PC-9 (cell line): ENCODE data around the gene SLC7A5. TPM values are rescaled to one million over a fixed set of nuclear protein-coding genes. Genes with fewer than 3 reads are reported as not detected.
A peak's percentile ranks its signal among the peaks of the same experiment; 100 is the strongest.

Experiments used
- BruUV-seq: library from RNA; stranded (reverse); fragments of 400-500 nt; replicated peaks from 2 replicates; lab custom pipeline; 2021; lab: Mats Ljungman, UMichigan
- CTCF ChIA-PET: fragments of 300-600 bp; sonication (Branson Sonifier 250); formaldehyde crosslinking; loops from one replicate; lab custom pipeline; 2022; ENCODE audit warnings: antibody characterized with exemption; lab: Charles Lee
- POLR2A ChIA-PET: fragments of 300-600 bp; sonication (Branson Sonifier 250); formaldehyde crosslinking; loops from one replicate; lab custom pipeline; 2022; ENCODE audit warnings: antibody characterized with exemption; ENCODE audit not compliant: unreplicated experiment; lab: Charles Lee
- DNase-seq, 2 experiments: peaks; one replicate each; pipeline versions ENCODE4 v3.0.0 to v3.0.0-alpha.2; 2015 to 2022; ENCODE audit warnings: mixed read lengths in 1 of 2
- H2AFZ ChIP-seq: fragments of 200-600 bp; sonication (generic); 2 replicates; pipeline ENCODE4 v1.8.1; 2017; ENCODE audit warnings: antibody characterized with exemption
- H3F3A ChIP-seq: fragments of 200-600 bp; sonication (generic); 2 replicates; pipeline ENCODE4 v1.8.1; 2017; ENCODE audit warnings: antibody characterized with exemption, mild to moderate bottlenecking, low read depth; ENCODE audit not compliant: insufficient read depth
- H3K27ac ChIP-seq: fragments of 200-600 bp; sonication (generic); 2 replicates; pipeline ENCODE4 v1.6.1; 2016; ENCODE audit warnings: mixed run types
- H3K27me3 ChIP-seq: fragments of 200-600 bp; sonication (generic); 2 replicates; pipeline ENCODE4 v1.6.1; 2016; ENCODE audit warnings: low read depth, mixed run types; ENCODE audit not compliant: insufficient read depth
- H3K36me3 ChIP-seq: fragments of 200-600 bp; sonication (generic); 2 replicates; pipeline ENCODE4 v1.6.1; 2016; ENCODE audit warnings: low read depth, mixed run types
- H3K4me1 ChIP-seq: fragments of 200-600 bp; sonication (generic); replicated peaks from 2 replicates; pipeline ENCODE4 v1.6.1; 2016; ENCODE audit warnings: mixed run types; ENCODE audit not compliant: insufficient read depth
- H3K4me2 ChIP-seq: fragments of 200-600 bp; sonication (generic); 2 replicates; pipeline ENCODE4 v1.6.1; 2017; ENCODE audit warnings: mixed run types
- H3K4me3 ChIP-seq: fragments of 200-600 bp; sonication (generic); 2 replicates; pipeline ENCODE4 v1.6.1; 2016; ENCODE audit warnings: mixed run types
- H3K79me2 ChIP-seq: fragments of 200-600 bp; sonication (generic); 2 replicates; pipeline ENCODE4 v1.6.1; 2017; ENCODE audit warnings: low read depth, mixed run types
- H3K9me2 ChIP-seq: fragments of 200-600 bp; sonication (generic); 2 replicates; pipeline ENCODE4 v1.8.1; 2017; ENCODE audit warnings: mild to moderate bottlenecking; ENCODE audit not compliant: insufficient read depth
- H3K9me3 ChIP-seq: fragments of 200-600 bp; sonication (generic); 2 replicates; pipeline ENCODE4 v1.8.1; 2016; ENCODE audit warnings: low read depth; ENCODE audit not compliant: insufficient read depth
- H4K20me1 ChIP-seq: fragments of 200-600 bp; sonication (generic); 2 replicates; pipeline ENCODE4 v1.8.1; 2017; ENCODE audit not compliant: insufficient read depth
- EZH2 ChIP-seq: fragments of 200-600 bp; sonication (generic); IDR thresholded peaks from 2 replicates; pipeline ENCODE4 v1.8.0; 2017; ENCODE audit warnings: antibody characterized with exemption, low read depth
- intact Hi-C: fragments of 100-400 bp; cut with micrococcal nuclease; formaldehyde crosslinking; loops from one replicate; pipeline ENCODE4 v1.10.0; 2022; ENCODE audit not compliant: unreplicated experiment
- total RNA-seq: library from RNA; stranded (reverse); gene quantifications from 2 replicates; pipeline ENCODE4 v1.2.3, GENCODE V29; 2021
- TF ChIP-seq, protein P1 (sequence below): fragments of 200-600 bp; sonication (generic); conservative IDR thresholded peaks from 2 replicates; pipeline ENCODE4 v1.6.1; 2017; ENCODE audit warnings: mixed run types, antibody characterized with exemption, mild to moderate bottlenecking, moderate library complexity

The SLC7A5 gene
- total RNA-seq, 1 experiment from 2014 or later = 496 TPM

DNA sequence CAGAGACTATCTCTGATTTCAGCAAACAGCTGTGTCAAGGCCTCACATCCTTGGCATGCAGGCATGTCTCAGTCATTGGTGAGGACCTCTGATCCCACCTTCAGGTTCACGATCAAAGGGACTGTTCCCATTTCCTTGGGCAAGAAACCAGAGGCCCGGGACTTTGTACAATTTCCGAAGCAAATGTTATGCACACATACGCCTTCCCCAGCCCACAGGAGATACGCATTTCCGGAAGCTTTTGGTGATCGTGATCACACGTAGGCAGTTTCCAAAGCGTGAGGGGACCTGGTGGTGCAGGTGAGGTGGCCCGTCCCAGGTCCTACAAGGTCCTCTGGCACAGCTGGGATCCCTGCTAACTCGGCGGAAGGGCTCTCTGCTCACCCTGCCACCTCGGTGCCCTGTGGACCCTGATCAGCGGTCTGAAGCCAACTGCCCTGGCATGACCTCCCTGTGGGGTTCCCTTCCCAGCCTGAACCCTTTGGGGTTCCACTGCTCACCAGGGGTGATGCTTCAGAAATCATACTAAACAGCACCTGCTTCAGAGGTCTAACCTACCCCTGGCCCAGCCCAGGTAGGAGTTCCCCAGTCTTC lies 74.7 kb downstream of the SLC7A5 start:
- no peak overlapping the region for H3K4me2 ChIP-seq
- CTCF ChIA-PET = interaction anchor here (0.5 to 0.9 kb wide), 3 partner anchors 8 to 16 kb away, joined by 3 to 6 read pairs (median 3); no protein-coding TSS in a partner anchor
- H3K79me2 ChIP-seq = no peaks in the 10 kb centered on the region
- no TSS peak for BruUV-seq
- peaks cover 40% of the 10 kb centered on the region for H3K4me1 ChIP-seq
- no peaks in the 10 kb centered on the region for H3K36me3 ChIP-seq
- no peak overlapping the region for H2AFZ ChIP-seq
- H3K4me3 ChIP-seq = no peak overlapping the region
- H3K9me2 ChIP-seq = no peaks in the 10 kb centered on the region
- intact Hi-C loops = loop anchor here (5.0 kb wide), 1 partner anchor 58 kb away; no protein-coding TSS in a partner anchor
- H4K20me1 ChIP-seq = no peaks in the 10 kb centered on the region
- no peak overlapping the region for H3K27ac ChIP-seq
- H3F3A ChIP-seq = peaks cover 45% of the 10 kb centered on the region; the same call in 1 of the 2 replicates
- no peaks in the 10 kb centered on the region for H3K27me3 ChIP-seq
- DNase-seq = no peak
- POLR2A ChIA-PET = interaction anchor here (0.6 kb wide), 1 partner anchor 75 kb away, joined by 13 read pairs; the partner anchor contains the start of gene SLC7A5
- TF ChIP-seq EZH2 = no peak
- TF ChIP-seq, protein P1, sequence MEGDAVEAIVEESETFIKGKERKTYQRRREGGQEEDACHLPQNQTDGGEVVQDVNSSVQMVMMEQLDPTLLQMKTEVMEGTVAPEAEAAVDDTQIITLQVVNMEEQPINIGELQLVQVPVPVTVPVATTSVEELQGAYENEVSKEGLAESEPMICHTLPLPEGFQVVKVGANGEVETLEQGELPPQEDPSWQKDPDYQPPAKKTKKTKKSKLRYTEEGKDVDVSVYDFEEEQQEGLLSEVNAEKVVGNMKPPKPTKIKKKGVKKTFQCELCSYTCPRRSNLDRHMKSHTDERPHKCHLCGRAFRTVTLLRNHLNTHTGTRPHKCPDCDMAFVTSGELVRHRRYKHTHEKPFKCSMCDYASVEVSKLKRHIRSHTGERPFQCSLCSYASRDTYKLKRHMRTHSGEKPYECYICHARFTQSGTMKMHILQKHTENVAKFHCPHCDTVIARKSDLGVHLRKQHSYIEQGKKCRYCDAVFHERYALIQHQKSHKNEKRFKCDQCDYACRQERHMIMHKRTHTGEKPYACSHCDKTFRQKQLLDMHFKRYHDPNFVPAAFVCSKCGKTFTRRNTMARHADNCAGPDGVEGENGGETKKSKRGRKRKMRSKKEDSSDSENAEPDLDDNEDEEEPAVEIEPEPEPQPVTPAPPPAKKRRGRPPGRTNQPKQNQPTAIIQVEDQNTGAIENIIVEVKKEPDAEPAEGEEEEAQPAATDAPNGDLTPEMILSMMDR = no peak
- no peaks in the 10 kb centered on the region for H3K9me3 ChIP-seq

DNA sequence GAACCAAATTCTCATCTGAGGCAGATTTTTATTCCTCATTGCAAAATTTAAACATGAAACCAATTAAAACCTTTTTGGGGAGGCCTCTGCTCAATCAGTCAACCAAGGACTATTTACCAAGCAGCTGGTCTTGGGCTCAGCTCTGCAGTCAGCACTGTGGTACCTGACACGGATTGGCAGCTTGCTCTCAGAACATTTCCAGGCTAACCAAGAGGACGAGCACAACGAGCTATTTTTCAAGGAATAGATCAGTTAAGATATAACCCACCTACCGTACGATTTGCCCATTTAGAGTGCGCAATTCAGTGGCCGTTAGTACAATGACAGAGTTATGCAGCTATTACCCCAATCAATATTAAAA lies 77.1 kb downstream of the SLC7A5 start:
- no peaks in the 10 kb centered on the region for H4K20me1 ChIP-seq
- H3K27ac ChIP-seq = no peak overlapping the region
- TF ChIP-seq, protein P1 = no peak
- no peak for TF ChIP-seq EZH2
- BruUV-seq = no TSS peak
- no peaks in the 10 kb centered on the region for H3K9me2 ChIP-seq
- H3K79me2 ChIP-seq = no peaks in the 10 kb centered on the region
- no peaks in the 10 kb centered on the region for H3K27me3 ChIP-seq
- H3K4me1 ChIP-seq = peaks cover 38% of the 10 kb centered on the region
- no peak for DNase-seq
- H3K36me3 ChIP-seq = no peaks in the 10 kb centered on the region
- CTCF ChIA-PET = interaction anchor here (0.6 kb wide), 1 partner anchor 22 kb away, joined by 11 read pairs; no protein-coding TSS in a partner anchor
- H2AFZ ChIP-seq = no peak overlapping the region
- peaks cover 48% of the 10 kb centered on the region; the same call in 1 of the 2 replicates for H3F3A ChIP-seq
- H3K9me3 ChIP-seq = no peaks in the 10 kb centered on the region
- H3K4me2 ChIP-seq = no peak overlapping the region
- no peak overlapping the region for H3K4me3 ChIP-seq
- intact Hi-C loops = loop anchor here (5.0 kb wide), 1 partner anchor 60 kb away; no protein-coding TSS in a partner anchor
- POLR2A ChIA-PET = no interaction called here

DNA sequence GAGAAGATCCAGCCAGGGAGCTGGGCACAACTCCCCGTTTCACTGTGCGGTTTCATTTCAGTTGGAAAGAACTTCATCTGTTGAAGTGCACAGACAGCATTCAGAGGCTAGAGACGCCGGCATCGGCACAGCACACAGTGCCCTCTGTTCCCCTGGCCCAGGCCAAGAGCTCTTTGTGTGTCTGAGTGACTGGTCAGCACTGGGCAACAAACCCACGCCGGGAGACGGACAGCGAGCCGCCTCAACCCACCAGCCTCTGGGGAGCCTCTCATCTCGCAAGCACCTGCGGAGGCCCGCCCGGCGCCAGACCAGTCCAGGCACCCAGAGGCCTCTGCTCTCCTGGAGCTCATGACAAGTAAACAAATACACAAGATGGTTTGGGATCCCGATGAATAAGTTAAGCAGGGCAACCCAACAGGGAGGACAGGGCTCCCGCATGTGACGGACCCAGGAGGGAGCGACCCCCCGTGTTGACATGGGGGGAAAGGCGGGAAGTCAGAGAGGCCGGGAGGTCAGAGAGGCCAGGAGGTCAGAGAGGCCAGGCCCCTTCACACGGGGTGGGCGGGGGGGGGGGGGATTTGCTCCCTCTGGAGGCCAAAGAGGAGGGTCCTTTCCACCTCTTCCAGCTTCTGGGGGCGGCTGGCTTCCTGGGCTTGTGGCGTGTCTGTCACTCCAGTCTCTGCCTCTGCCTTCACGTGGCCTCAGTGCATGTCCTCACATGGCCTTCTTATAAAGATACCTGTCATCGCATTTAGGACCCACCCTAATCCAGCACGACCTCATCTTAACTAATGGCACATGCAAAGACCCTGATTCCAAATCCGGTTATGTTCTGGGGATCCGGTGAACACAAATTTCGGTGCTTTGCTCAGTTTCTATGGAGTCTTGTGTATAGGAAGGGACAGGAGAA lies 77.8 kb downstream of the SLC7A5 start:
- H3K4me2 ChIP-seq = peak overlapping the region; percentile 44; the same call in 1 of the 2 replicates
- no peak overlapping the region for H2AFZ ChIP-seq
- CTCF ChIA-PET = interaction anchor here (0.6 to 1.8 kb wide), 2 partner anchors 13 to 22 kb away, joined by 4 to 11 read pairs; no protein-coding TSS in a partner anchor
- TF ChIP-seq, protein P1 = no peak
- TF ChIP-seq EZH2 = no peak
- no peaks in the 10 kb centered on the region for H3K36me3 ChIP-seq
- peaks cover 38% of the 10 kb centered on the region for H3K4me1 ChIP-seq
- BruUV-seq = no TSS peak
- peaks cover 44% of the 10 kb centered on the region; the same call in 1 of the 2 replicates for H3F3A ChIP-seq
- no peak overlapping the region for H3K4me3 ChIP-seq
- no peaks in the 10 kb centered on the region for H3K27me3 ChIP-seq
- peak overlapping the region; percentile 77 for H3K27ac ChIP-seq
- no peaks in the 10 kb centered on the region for H3K9me3 ChIP-seq
- H3K9me2 ChIP-seq = no peaks in the 10 kb centered on the region
- intact Hi-C loops = loop anchor here (5.0 kb wide), 1 partner anchor 61 kb away; no protein-coding TSS in a partner anchor
- POLR2A ChIA-PET = no interaction called here
- no peak for DNase-seq
- no peaks in the 10 kb centered on the region for H4K20me1 ChIP-seq
- H3K79me2 ChIP-seq = no peaks in the 10 kb centered on the region
